GM23338 (cell line): ENCODE measurements around the gene ZNF787.

Experiments used
- CREB1 ChIP-seq: fragments of 250-450 bp; sonication (Bioruptor Pico); IDR thresholded peaks from 2 replicates; pipeline ENCODE4 v1.5.0; 2020; ENCODE audit warnings: low read depth, mild to moderate bottlenecking, moderate library complexity
- CTCF ChIP-seq, 2 experiments: fragments of 200-600 bp in 1 of 2; sonication (generic) in 1 of 2; conservative IDR thresholded peaks; 2 replicates each; pipeline versions ENCODE4 v1.5.1 to v1.6.1; 2016 to 2017; ENCODE audit warnings: antibody characterized with exemption in 2 of 2, low read depth in 2 of 2, mild to moderate bottlenecking in 2 of 2, moderate library complexity in 1 of 2
- EZH2 ChIP-seq: fragments of 200-600 bp; sonication (generic); IDR thresholded peaks from one replicate; pipeline ENCODE4 v1.8.0; 2017; ENCODE audit warnings: antibody characterized with exemption, mild to moderate bottlenecking, low read depth; ENCODE audit not compliant: unreplicated experiment
- EZH2phosphoT487 ChIP-seq: fragments of 200-600 bp; sonication (generic); IDR thresholded peaks from one replicate; pipeline ENCODE4 v1.8.1; 2018; ENCODE audit warnings: antibody characterized with exemption; ENCODE audit not compliant: unreplicated experiment
- NANOG ChIP-seq: IDR thresholded peaks from 2 replicates; pipeline ENCODE4 v1.6.1; 2016; ENCODE audit warnings: antibody characterized with exemption, borderline replicate concordance
- POLR2AphosphoS5 ChIP-seq: IDR thresholded peaks from 2 replicates; pipeline ENCODE4 v1.6.1; 2016; ENCODE audit warnings: antibody characterized with exemption, low read depth
- REST ChIP-seq: IDR thresholded peaks from one replicate; pipeline ENCODE4 v1.6.1; 2018; ENCODE audit warnings: antibody characterized with exemption; ENCODE audit not compliant: unreplicated experiment
- TF ChIP-seq, protein P1 (sequence below): IDR thresholded peaks from 2 replicates; pipeline ENCODE4 v1.6.1; 2016; ENCODE audit warnings: antibody characterized with exemption

GRCh38 chr19:56137405-56137804, 16.3 kb upstream of the ZNF787 start:
- no peak for TF ChIP-seq CTCF (conservative IDR thresholded peaks at IDR 0.05; ENCODE audit: low read depth in 2 of 2)
- no peak for TF ChIP-seq REST
- TF ChIP-seq EZH2phosphoT487: no peak
- TF ChIP-seq NANOG: no peak
- no peak for TF ChIP-seq CREB1 (CRISPR knock-in tag)
- no peak for TF ChIP-seq POLR2AphosphoS5
- no peak for TF ChIP-seq EZH2
- TF ChIP-seq, protein P1, sequence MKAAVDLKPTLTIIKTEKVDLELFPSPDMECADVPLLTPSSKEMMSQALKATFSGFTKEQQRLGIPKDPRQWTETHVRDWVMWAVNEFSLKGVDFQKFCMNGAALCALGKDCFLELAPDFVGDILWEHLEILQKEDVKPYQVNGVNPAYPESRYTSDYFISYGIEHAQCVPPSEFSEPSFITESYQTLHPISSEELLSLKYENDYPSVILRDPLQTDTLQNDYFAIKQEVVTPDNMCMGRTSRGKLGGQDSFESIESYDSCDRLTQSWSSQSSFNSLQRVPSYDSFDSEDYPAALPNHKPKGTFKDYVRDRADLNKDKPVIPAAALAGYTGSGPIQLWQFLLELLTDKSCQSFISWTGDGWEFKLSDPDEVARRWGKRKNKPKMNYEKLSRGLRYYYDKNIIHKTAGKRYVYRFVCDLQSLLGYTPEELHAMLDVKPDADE: no peak
